Measurements from ENCODE around the gene SYNGR3.

- TF ChIP-seq, protein P1, sequence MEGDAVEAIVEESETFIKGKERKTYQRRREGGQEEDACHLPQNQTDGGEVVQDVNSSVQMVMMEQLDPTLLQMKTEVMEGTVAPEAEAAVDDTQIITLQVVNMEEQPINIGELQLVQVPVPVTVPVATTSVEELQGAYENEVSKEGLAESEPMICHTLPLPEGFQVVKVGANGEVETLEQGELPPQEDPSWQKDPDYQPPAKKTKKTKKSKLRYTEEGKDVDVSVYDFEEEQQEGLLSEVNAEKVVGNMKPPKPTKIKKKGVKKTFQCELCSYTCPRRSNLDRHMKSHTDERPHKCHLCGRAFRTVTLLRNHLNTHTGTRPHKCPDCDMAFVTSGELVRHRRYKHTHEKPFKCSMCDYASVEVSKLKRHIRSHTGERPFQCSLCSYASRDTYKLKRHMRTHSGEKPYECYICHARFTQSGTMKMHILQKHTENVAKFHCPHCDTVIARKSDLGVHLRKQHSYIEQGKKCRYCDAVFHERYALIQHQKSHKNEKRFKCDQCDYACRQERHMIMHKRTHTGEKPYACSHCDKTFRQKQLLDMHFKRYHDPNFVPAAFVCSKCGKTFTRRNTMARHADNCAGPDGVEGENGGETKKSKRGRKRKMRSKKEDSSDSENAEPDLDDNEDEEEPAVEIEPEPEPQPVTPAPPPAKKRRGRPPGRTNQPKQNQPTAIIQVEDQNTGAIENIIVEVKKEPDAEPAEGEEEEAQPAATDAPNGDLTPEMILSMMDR (IDR thresholded peaks at IDR 0.05) = no peak
- TF ChIP-seq MYC (IDR thresholded peaks at IDR 0.05; ENCODE audit: borderline replicate concordance, low read length) = no peak
- TF ChIP-seq RAD21 (conservative IDR thresholded peaks at IDR 0.05 in 1 of 2, IDR thresholded peaks at IDR 0.05 in 1 of 2) = no peak
- TF ChIP-seq POLR2AphosphoS2 (conservative IDR thresholded peaks at IDR 0.05; ENCODE audit: low read length) = no peak
- TF ChIP-seq HOXB5 (CRISPR knock-in tag; IDR thresholded peaks at IDR 0.05) = no peak
These were observed 24.3 kb upstream of the SYNGR3 start for GRCh38 chr16:1965396-1966001.

All from A549 (cell line).